Testis (tissue), 2 donors: ENCODE data around the gene SERPINB2.

Source experiments
- CTCF ChIP-seq, 3 experiments: fragments of 450-650 bp in 2 of 3; fragments of 200-600 bp in 1 of 3; sonication (generic) in 1 of 3; IDR thresholded peaks; one replicate each; pipeline ENCODE4 v1.5.1; 2016 to 2019; ENCODE audit warnings: antibody characterized with exemption in 3 of 3, mild to moderate bottlenecking in 2 of 3, moderate library complexity in 1 of 3
- POLR2A ChIP-seq: fragments of 450-650 bp; IDR thresholded peaks from one replicate; pipeline ENCODE4 v1.6.1; 2017; ENCODE audit warnings: antibody characterized with exemption, mild to moderate bottlenecking, moderate library complexity

GRCh38 chr18:63895190-63895589, 7.7 kb downstream of the SERPINB2 start:
- TF ChIP-seq CTCF (IDR thresholded peaks at IDR 0.05) (no peak), POLR2A (no peak)
